Activated naive CD4-positive, alpha-beta T cell treated with anti-CD3 and anti-CD28 coated beads, Interleukin-2, amount 50 U/mL, for 16 hours (primary cell): ENCODE measurements around the gene EXOSC5.

Experiments used
- DNase-seq: peaks from one replicate; pipeline ENCODE4 v3.0.0-alpha.2; 2020

EXOSC5 gene

DNA sequence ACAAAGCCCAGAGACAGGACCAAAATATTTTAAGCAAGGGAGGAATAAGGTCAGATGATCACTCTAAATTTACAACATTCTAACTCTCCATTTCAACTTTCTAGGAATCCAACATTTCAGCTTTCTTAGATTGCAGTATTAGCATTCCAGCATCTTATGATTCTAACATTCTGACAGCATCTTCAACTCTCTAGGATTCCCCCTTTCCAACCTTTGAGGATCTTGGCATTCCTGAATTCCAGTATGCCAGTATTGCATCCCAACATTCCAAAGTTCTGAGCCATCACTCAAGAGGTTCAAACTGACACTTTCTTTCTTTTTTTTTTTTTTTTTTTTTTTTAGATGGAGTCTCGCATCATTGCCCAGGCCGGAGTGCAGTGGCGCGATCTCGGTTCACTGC lies 57.2 kb downstream of the EXOSC5 start:
- DNase-seq: no peak
